Activated naive CD8-positive, alpha-beta T cell treated with anti-CD3 and anti-CD28 coated beads, Interleukin-2, amount 10 ng/mL, durations not matched to agents 7 days and 5 days (primary cell): ENCODE results near the gene ZNF397. TPM values are rescaled to one million over a fixed set of nuclear protein-coding genes. Genes with fewer than 3 reads are reported as not detected.

Source experiments
- ATAC-seq: fragments of 150-1000 bp; cut with Tn5 transposase; one replicate; pipeline ENCODE4 v1.10.0; 2021; ENCODE audit warnings: low read depth, moderate library complexity
- POLR2A ChIA-PET: fragments of 350-600 bp; sonication (Branson Sonifier 250); formaldehyde crosslinking; loops from one replicate; lab custom pipeline; 2021; ENCODE audit warnings: antibody characterized with exemption; lab: Charles Lee
- DNase-seq: peaks from one replicate; pipeline ENCODE4 v3.0.0; 2021
- H3K27ac Mint-ChIP-seq: one replicate; pipeline ENCODE4 v1.8.0; 2022; ENCODE audit warnings: mild to moderate bottlenecking, mixed read lengths
- H3K27me3 Mint-ChIP-seq: one replicate; pipeline ENCODE4 v1.8.0; 2022; ENCODE audit warnings: mild to moderate bottlenecking, moderate library complexity, mixed read lengths
- H3K36me3 Mint-ChIP-seq: one replicate; pipeline ENCODE4 v1.8.0; 2021; ENCODE audit warnings: mild to moderate bottlenecking, mixed read lengths
- H3K4me1 Mint-ChIP-seq: one replicate; pipeline ENCODE4 v1.8.0; 2021; ENCODE audit warnings: mixed read lengths
- H3K4me3 Mint-ChIP-seq: one replicate; pipeline ENCODE4 v1.8.0; 2022; ENCODE audit warnings: mild to moderate bottlenecking, moderate library complexity, mixed read lengths
- H3K9me3 Mint-ChIP-seq: one replicate; pipeline ENCODE4 v1.8.0; 2021; ENCODE audit warnings: mixed read lengths
- total RNA-seq, 2 experiments: library from RNA; stranded (reverse); gene quantifications; one replicate each; pipeline ENCODE4 v1.2.3, GENCODE V29; 2021

The ZNF397 gene
- total RNA-seq, 2 experiments from 2014 or later, result 20.9 to 26.1 TPM

DNA sequence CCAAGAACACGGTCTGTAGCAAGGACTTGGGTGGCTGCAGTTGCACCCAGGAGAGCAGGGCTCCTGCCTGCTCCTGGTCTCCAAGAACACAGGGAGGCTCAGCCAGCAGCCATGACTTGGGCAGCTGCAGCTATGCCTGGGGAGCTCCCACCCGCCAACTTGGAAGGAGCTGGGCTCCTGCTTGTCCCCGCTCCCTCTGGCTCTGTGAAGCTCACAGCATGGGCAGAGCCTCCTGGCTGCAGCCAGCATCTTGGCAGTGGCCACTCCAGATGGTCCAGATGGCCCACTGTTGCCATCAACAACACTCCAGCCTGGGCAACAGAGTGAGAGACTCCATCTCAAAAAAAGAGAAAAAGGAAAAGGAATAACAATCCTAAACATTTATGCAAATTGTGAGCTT lies 44.0 kb downstream of the ZNF397 start:
- no peak for DNase-seq
- Mint-ChIP-seq H3K36me3 (peaks cover 71% of the 10 kb centered on the region), H3K4me3 (no peak overlapping the region), H3K27ac (no peak overlapping the region), H3K9me3 (peaks cover 19% of the 10 kb centered on the region), H3K27me3 (no peaks in the 10 kb centered on the region), H3K4me1 (peaks cover 12% of the 10 kb centered on the region)
- POLR2A ChIA-PET, result no interaction called here
- ATAC-seq, result no peak

DNA sequence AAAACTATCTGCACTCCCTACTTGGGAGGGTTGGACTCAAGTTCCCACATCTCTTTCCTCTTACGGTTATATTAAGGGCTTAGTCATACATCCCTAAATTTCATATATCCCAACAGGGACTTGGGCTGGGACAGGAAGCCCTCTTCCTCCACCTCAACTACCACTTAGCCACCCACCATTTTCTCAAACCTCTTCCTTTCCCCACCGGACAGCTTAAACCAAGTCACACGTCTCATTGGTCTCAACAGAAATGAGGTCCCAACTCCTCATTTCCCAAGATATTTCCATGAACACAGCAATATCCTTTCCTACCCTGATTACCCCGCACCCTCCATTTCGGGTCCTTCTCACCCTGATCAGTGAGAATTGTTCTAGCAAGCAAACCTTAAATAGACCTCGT lies 48.5 kb downstream of the ZNF397 start:
- peaks cover 33% of the 10 kb centered on the region for H3K4me1 Mint-ChIP-seq
- H3K4me3 Mint-ChIP-seq, result peak overlapping the region; percentile 99
- peaks cover 14% of the 10 kb centered on the region for H3K9me3 Mint-ChIP-seq
- H3K27ac Mint-ChIP-seq, result peak overlapping the region; percentile 88
- H3K27me3 Mint-ChIP-seq, result no peaks in the 10 kb centered on the region
- peaks cover 66% of the 10 kb centered on the region for H3K36me3 Mint-ChIP-seq
- no peak for DNase-seq
- POLR2A ChIA-PET, result interaction anchor here (0.8 to 2.3 kb wide), 10 partner anchors 15 to 839 kb away, joined by 3 to 21 read pairs (median 4); partner anchors contain the start of genes INO80C, RMP24, SLC39A6 and ZNF24
- ATAC-seq, result no peak

DNA sequence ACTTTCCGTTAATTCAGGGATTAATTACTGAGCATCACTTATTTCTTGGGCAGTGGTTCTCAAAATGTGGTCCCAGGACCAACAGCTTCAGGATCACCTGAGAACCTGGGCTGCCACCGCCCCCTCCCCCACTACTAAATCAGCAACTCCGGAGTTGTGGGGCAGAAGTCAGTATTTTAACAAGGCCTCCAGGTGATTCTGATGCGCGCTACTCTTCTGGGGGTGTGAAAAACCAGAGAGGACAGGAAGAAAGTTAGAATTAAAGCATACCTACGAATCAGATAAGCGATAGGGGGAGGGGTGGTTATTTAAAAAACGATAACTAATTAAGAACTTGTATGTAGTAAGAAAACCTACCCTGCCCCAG lies 48.9 kb downstream of the ZNF397 start:
- POLR2A ChIA-PET, result interaction anchor here (0.7 to 2.3 kb wide), 14 partner anchors 15 to 839 kb away, joined by 3 to 21 read pairs (median 4); partner anchors contain the start of genes INO80C, RMP24, SLC39A6 and ZNF24
- Mint-ChIP-seq H3K36me3 (peaks cover 67% of the 10 kb centered on the region), H3K4me3 (peak overlapping the region; percentile 99), H3K9me3 (peaks cover 14% of the 10 kb centered on the region), H3K27ac (peak overlapping the region; percentile 88), H3K27me3 (no peaks in the 10 kb centered on the region), H3K4me1 (peaks cover 35% of the 10 kb centered on the region)
- ATAC-seq, result peak; percentile 35
- no peak for DNase-seq

DNA sequence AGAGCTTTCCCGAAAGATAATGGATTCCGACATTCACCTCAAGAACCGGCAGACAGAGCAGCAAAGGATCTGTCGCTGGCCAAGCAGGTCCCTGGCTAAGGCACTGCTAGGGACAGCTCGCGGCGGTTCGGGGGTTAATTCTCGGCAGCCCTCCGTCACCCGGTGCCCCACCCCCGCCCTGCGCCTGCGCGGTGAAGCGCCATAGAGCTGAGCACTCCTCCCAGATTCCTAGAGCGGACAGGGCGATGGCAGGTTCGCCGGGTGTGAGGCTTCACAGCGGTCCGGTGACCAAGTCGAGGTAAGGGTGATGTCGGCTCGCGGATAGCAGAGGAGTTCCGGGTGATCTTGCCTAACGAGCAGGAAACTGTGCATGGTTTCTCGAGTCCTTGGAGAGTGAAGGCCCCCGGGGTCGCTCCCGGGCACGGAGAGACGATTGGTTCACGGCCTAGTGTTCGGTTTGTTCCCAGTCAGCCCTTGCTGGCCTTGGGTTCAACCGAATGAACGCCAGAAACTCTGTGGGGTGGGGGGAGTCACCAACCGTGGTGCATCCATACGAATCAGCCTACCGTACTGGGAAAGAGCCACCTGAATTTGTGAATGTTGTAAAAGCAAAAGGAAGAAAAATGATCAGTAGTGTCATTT lies 49.4 kb downstream of the ZNF397 start, which contains the start of gene ZSCAN30:
TSS of gene ZSCAN30 (minus strand) at position 136 of the 642 bp plus-strand sequence. CDS start 25,877 bp downstream, outside the sequence.
- ATAC-seq (peak; percentile 97), DNase-seq (peak; percentile 96)
- peaks cover 39% of the 10 kb centered on the region for H3K4me1 Mint-ChIP-seq
- peak within 1 kb of the TSS; percentile 88 for H3K27ac Mint-ChIP-seq
- peak within 1 kb of the TSS; percentile 99 for H3K4me3 Mint-ChIP-seq
- POLR2A ChIA-PET, result interaction anchor here (0.6 to 2.3 kb wide), 12 partner anchors 16 to 839 kb away, joined by 3 to 21 read pairs (median 4); partner anchors contain the start of genes INO80C, SLC39A6, ZNF24 and ZNF397
- no peaks in the 10 kb centered on the region for H3K27me3 Mint-ChIP-seq
- peaks cover 16% of the 10 kb centered on the region for H3K9me3 Mint-ChIP-seq
- peaks cover 68% of the 10 kb centered on the region for H3K36me3 Mint-ChIP-seq

DNA sequence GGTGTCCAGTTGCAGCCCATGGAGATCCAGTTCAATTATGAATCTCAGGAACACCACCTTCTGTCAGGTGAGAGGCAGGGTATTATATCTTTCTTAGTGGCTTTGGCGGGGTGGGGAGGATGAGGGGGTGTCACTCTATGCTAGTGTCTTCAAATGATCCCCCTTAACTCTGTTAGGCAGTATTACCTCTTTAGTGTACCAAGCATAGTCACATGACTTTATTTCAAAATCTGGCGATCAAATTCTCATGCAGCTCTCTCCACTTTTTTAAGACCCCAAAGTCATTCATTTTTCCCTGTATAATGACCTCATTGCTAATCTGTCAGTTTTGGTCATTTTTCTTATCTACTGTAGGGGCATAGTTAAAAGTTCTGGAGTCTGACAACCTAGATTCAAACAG lies 50.3 kb downstream of the ZNF397 start:
- peaks cover 70% of the 10 kb centered on the region for H3K36me3 Mint-ChIP-seq
- H3K4me1 Mint-ChIP-seq, result peaks cover 37% of the 10 kb centered on the region
- peak overlapping the region; percentile 99 for H3K4me3 Mint-ChIP-seq
- DNase-seq (no peak), ATAC-seq (no peak)
- no peaks in the 10 kb centered on the region for H3K27me3 Mint-ChIP-seq
- POLR2A ChIA-PET, result interaction anchor here (0.6 kb wide), 1 partner anchor 51 kb away, joined by 3 read pairs; no protein-coding TSS in a partner anchor
- H3K9me3 Mint-ChIP-seq, result peaks cover 13% of the 10 kb centered on the region
- H3K27ac Mint-ChIP-seq, result peak overlapping the region; percentile 88

DNA sequence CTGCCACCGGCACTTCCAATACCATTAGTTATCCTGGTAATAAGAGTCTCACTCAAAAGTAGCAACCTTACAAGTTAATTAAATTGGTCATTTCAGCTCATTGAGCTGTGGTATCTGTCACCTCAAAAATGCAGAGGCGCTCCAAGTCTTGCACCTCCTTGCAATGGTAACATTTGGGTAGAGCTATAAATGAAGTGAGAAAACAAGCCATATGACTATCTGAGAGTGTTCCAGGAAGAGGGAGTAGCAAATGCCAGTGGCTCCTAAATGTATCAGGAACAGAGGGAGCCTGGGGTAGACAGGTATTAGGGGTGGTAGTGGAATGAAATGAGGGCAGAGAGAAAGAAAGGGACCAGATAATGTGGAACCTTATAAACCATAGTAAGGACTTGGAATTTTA lies 55.2 kb downstream of the ZNF397 start:
- H3K9me3 Mint-ChIP-seq, result peaks cover 25% of the 10 kb centered on the region
- DNase-seq, result no peak
- H3K36me3 Mint-ChIP-seq, result peaks cover 86% of the 10 kb centered on the region
- POLR2A ChIA-PET, result no interaction called here
- no peaks in the 10 kb centered on the region for H3K27me3 Mint-ChIP-seq
- ATAC-seq, result no peak
- H3K4me3 Mint-ChIP-seq, result no peak overlapping the region
- no peak overlapping the region for H3K27ac Mint-ChIP-seq
- peaks cover 23% of the 10 kb centered on the region for H3K4me1 Mint-ChIP-seq

DNA sequence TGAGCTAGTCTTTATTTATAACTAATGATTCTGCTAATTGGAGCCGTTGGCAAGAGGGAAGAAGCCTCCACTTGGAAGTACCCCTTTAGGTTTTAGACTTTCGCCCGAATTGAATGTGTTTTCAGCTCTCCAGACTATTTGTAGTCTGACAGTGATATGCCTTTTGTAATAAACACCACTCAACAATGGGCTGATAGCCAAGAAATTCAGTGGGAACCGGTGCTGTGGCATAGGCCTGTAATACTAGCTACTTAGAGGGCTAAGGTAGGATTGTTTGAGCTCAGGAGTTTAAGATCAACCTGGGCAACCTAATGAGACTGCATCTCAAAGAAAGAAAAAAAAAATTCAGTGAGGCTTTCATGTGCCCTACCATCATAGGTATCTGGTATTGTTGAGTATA lies 62.8 kb downstream of the ZNF397 start:
- no peak overlapping the region for H3K4me3 Mint-ChIP-seq
- H3K36me3 Mint-ChIP-seq, result peaks cover 83% of the 10 kb centered on the region
- H3K4me1 Mint-ChIP-seq, result no peaks in the 10 kb centered on the region
- POLR2A ChIA-PET, result no interaction called here
- ATAC-seq (no peak), DNase-seq (no peak)
- H3K9me3 Mint-ChIP-seq, result peaks cover 51% of the 10 kb centered on the region
- H3K27me3 Mint-ChIP-seq, result no peaks in the 10 kb centered on the region
- no peak overlapping the region for H3K27ac Mint-ChIP-seq

DNA sequence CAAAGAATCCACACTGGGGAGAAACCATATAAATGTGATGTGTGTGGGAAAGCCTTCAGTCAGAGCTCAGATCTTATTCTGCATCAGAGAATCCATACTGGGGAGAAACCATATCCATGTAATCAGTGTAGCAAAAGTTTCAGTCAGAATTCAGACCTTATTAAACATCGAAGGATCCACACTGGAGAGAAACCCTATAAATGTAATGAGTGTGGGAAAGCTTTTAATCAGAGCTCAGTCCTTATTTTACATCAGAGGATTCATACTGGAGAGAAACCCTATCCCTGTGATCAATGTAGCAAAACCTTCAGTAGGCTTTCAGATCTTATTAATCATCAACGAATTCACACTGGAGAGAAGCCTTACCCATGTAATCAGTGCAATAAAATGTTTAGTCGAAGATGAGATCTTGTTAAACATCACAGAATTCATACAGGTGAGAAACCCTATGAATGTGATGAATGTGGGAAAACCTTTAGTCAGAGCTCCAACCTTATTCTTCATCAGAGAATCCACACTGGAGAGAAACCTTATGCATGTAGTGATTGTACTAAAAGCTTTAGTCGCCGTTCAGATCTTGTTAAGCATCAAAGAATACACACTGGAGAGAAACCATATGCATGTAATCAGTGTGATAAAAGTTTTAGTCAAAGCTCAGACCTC lies 65.9 kb downstream of the ZNF397 start:
- no peak overlapping the region for H3K27ac Mint-ChIP-seq
- H3K4me1 Mint-ChIP-seq, result no peaks in the 10 kb centered on the region
- no peak for ATAC-seq
- H3K36me3 Mint-ChIP-seq, result peaks cover 69% of the 10 kb centered on the region
- H3K27me3 Mint-ChIP-seq, result peaks cover 2% of the 10 kb centered on the region
- H3K4me3 Mint-ChIP-seq, result no peak overlapping the region
- DNase-seq, result no peak
- POLR2A ChIA-PET, result no interaction called here
- H3K9me3 Mint-ChIP-seq, result peaks cover 47% of the 10 kb centered on the region

Other genes with a start within 250 kb of the ZNF397 start
- gene MAPRE2, start 199.6 kb upstream of the ZNF397 start, total RNA-seq, result 10 to 100 TPM; 61.5 to 63.2 TPM
- 10 to 100 TPM; 18.8 to 23.5 TPM for gene ZSCAN30, start 49.2 kb downstream of the ZNF397 start, total RNA-seq
- gene ZNF24, start 103.4 kb downstream of the ZNF397 start, total RNA-seq, result 10 to 100 TPM; 63.2 to 66.4 TPM
- 1 to 10 TPM; 1.9 to 2.8 TPM for gene ZNF396, start 136.3 kb downstream of the ZNF397 start, total RNA-seq